ENCODE measurements around the gene TBC1D8. TPM values are rescaled to one million over a fixed set of nuclear protein-coding genes. Genes with fewer than 3 reads are reported as not detected.

The TBC1D8 gene
- total RNA-seq, 2 experiments from 2014 or later = 0.73 to 1.1 TPM

- CTCF ChIA-PET = no interaction called here
- POLR2A ChIA-PET = no interaction called here
Observed at GRCh38 chr2:101142163-101142562, 9.0 kb downstream of the TBC1D8 start.

- CTCF ChIA-PET = no interaction called here
- POLR2A ChIA-PET = no interaction called here
Observed at GRCh38 chr2:101140978-101141655, 10.1 kb downstream of the TBC1D8 start.

GRCh38 chr2:101140237-101140636 lies 10.9 kb downstream of the TBC1D8 start:
- CTCF ChIA-PET = interaction anchor here (0.6 kb wide), 1 partner anchor 54 kb away, joined by 3 read pairs; no protein-coding TSS in a partner anchor

GRCh38 chr2:101139495-101139894 lies 11.7 kb downstream of the TBC1D8 start:
- ChIA-PET CTCF (no interaction called here), POLR2A (no interaction called here)

More at GRCh38 chr2:101140237-101140636, 10.9 kb downstream of the TBC1D8 start:
- POLR2A ChIA-PET = no interaction called here

- CTCF ChIA-PET = no interaction called here
- POLR2A ChIA-PET = no interaction called here
Observed at GRCh38 chr2:101135412-101136296, 15.5 kb downstream of the TBC1D8 start.

- ChIA-PET CTCF (no interaction called here), POLR2A (no interaction called here)
Observed at GRCh38 chr2:101133492-101134100, 17.6 kb downstream of the TBC1D8 start.

GRCh38 chr2:101132202-101132601 lies 19.0 kb downstream of the TBC1D8 start:
- CTCF ChIA-PET = no interaction called here
- POLR2A ChIA-PET = no interaction called here

GRCh38 chr2:101130081-101130480 lies 21.1 kb downstream of the TBC1D8 start:
- CTCF ChIA-PET = no interaction called here
- POLR2A ChIA-PET = no interaction called here

- POLR2A ChIA-PET = no interaction called here
Observed at GRCh38 chr2:101127319-101128056, 23.7 kb downstream of the TBC1D8 start.

GRCh38 chr2:101125808-101126207 lies 25.4 kb downstream of the TBC1D8 start:
- POLR2A ChIA-PET = no interaction called here
- CTCF ChIA-PET = no interaction called here

More at GRCh38 chr2:101127319-101128056, 23.7 kb downstream of the TBC1D8 start:
- CTCF ChIA-PET = no interaction called here

GRCh38 chr2:101125374-101125773 lies 25.8 kb downstream of the TBC1D8 start:
- POLR2A ChIA-PET = no interaction called here
- CTCF ChIA-PET = no interaction called here

GRCh38 chr2:101124643-101125366 lies 26.4 kb downstream of the TBC1D8 start:
- ChIA-PET CTCF (no interaction called here), POLR2A (no interaction called here)

GRCh38 chr2:101123795-101124471 lies 27.2 kb downstream of the TBC1D8 start:
- POLR2A ChIA-PET = no interaction called here
- CTCF ChIA-PET = no interaction called here

- ChIA-PET CTCF (no interaction called here), POLR2A (no interaction called here)
Observed at GRCh38 chr2:101121174-101121573, 30.0 kb downstream of the TBC1D8 start.

GRCh38 chr2:101120124-101120996 lies 30.8 kb downstream of the TBC1D8 start:
- ChIA-PET CTCF (no interaction called here), POLR2A (no interaction called here)

- POLR2A ChIA-PET = no interaction called here
- CTCF ChIA-PET = interaction anchor here (0.6 kb wide), 1 partner anchor 107 kb away, joined by 4 read pairs; no protein-coding TSS in a partner anchor
Observed at GRCh38 chr2:101119431-101119830, 31.8 kb downstream of the TBC1D8 start.

GRCh38 chr2:101116841-101117552 lies 34.2 kb downstream of the TBC1D8 start:
- CTCF ChIA-PET = no interaction called here
- POLR2A ChIA-PET = no interaction called here

GRCh38 chr2:101116348-101116747 lies 34.8 kb downstream of the TBC1D8 start:
- ChIA-PET CTCF (no interaction called here), POLR2A (no interaction called here)

Data from activated CD8-positive, alpha-beta memory T cell treated with anti-CD3 and anti-CD28 coated beads for 36 hours (primary cell).